Measurements from ENCODE around the gene ANO7. TPM values are rescaled to one million over a fixed set of nuclear protein-coding genes. Genes with fewer than 3 reads are reported as not detected.

Gene ANO7, protein sequence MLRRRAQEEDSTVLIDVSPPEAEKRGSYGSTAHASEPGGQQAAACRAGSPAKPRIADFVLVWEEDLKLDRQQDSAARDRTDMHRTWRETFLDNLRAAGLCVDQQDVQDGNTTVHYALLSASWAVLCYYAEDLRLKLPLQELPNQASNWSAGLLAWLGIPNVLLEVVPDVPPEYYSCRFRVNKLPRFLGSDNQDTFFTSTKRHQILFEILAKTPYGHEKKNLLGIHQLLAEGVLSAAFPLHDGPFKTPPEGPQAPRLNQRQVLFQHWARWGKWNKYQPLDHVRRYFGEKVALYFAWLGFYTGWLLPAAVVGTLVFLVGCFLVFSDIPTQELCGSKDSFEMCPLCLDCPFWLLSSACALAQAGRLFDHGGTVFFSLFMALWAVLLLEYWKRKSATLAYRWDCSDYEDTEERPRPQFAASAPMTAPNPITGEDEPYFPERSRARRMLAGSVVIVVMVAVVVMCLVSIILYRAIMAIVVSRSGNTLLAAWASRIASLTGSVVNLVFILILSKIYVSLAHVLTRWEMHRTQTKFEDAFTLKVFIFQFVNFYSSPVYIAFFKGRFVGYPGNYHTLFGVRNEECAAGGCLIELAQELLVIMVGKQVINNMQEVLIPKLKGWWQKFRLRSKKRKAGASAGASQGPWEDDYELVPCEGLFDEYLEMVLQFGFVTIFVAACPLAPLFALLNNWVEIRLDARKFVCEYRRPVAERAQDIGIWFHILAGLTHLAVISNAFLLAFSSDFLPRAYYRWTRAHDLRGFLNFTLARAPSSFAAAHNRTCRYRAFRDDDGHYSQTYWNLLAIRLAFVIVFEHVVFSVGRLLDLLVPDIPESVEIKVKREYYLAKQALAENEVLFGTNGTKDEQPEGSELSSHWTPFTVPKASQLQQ
- 0.12 and 0.49 TPM in 2 replicates for total RNA-seq

DNA sequence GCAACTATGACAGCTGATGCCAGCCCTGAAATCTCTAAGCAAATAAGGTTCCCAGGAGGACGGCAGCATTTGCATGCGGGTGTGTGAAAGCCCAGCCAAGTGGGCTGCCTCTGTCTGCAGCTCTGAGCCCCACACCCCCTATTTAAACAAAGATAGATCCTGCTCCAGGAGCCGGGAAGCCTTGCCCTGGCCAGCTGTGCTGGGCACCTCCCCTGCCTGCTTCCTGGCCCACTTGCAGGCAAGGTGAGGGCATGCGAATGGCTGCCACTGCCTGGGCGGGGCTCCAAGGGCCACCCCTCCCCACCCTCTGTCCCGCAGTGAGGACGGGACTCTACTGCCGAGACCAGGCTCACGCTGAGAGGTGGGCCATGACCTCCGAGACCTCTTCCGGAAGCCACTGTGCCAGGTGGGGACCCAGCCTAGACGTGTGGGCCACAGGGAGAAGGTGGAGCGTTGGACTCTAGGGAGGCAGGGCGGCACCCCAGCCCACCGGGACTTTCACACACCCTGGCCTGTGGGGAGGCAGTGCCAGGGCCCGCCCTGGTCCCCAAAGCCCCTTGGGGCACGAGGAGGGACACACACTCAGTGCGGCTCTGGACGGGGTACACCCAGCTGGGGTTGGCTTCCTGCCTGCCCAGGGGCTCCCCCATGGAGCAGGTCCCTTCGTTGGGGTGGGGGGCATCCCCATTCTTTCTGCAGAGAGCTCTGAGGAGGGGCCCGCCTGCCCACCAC, at the start of gene ANO7:
TSS of gene ANO7 (plus strand) at position 317 of the 732 bp plus-strand sequence. CDS start 1,387 bp downstream, outside the sequence.

DNA sequence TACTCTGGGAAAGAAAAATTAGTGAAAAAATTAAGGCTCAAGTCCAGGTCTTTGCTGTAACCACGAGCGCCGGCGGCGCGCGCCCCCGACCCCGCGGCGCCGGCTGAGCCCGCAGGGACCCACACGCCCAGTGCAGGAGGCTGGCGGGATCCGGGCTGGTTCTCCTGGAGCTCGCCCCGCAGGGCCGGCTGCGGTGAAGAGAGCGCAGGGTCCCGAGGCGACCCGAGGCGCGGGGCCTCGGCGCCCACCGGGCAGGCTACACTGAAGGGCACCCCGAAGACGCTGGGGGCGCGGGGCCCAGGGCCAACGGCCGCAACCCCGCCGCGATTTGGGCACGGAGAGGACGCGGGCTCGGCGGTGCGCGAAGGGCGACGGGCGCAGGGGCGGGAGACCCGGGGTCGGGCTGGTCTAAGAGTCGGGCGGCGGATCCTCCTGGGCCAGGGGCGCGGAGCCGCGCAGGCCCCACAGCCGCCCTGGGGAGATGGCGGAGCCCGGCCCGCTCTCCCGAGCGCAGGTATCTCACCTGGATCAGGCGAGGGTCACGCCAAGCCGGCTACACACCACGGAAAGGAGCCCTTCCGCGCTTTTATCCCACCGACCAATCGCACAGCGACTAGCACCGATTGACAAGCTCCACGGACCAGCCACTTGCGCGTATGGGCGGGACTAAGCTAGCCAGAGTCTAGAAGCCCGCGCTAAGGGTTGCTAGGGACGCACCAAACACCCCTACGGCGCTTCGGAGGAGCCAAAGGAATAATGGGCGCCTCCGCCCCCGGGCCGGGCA, 39.4 kb upstream of the ANO7 start, which contains the start of gene PASK:
TSS of gene PASK (minus strand) at position 582 of the 784 bp plus-strand sequence. CDS start 6,440 bp downstream, outside the sequence.

DNA sequence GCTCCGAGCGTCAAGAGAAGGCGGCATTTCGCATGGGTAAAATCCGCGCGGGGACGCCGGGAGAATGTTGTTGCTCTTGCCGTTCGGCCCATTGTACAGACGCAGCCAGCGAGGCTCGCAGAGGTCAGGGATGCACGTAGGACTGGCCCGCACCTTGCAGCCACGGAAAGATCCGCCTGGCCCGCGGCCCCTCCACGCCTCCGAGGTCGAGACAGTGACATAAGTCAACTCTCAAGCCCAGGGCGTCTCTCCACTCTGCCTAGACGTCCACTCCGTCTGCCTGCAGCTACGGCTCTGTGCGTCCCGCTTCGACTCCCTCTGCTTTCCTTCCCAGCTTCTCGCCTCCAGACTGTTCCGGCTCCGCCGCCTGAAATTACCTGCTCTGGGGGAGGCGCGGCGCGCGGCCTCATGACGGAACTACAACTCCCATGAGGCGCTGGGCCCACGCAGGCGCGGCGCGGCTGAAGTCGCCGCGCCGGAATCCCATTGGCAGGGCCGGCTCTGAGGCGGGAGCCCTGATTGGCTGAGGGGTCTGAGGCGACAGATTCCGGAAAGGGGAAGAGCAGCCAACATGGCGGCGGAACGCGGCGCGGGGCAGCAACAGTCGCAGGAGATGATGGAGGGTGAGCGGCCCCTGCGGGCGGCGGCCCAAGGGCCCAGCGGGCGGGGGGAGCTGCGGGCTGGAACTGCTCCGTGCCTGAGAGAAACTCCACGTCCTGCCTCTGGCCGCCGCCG, 38.4 kb upstream of the ANO7 start, which contains the start of gene PPP1R7:
TSS of gene PPP1R7 (plus strand) at position 543 of the 735 bp plus-strand sequence. CDS start at position 572, 29 bp downstream.

Other genes starting within 250 kb of the ANO7 start
- 104 and 209 TPM in 2 replicates for gene SNED1, start 190.1 kb upstream of the ANO7 start, total RNA-seq
- 29.0 and 37.2 TPM in 2 replicates for gene MTERF4, start 86.4 kb upstream of the ANO7 start, total RNA-seq
- gene PASK, start 39.2 kb upstream of the ANO7 start, total RNA-seq: 1.5 and 91.1 TPM in 2 replicates
- gene PPP1R7, start 38.2 kb upstream of the ANO7 start, total RNA-seq: 39.4 and 48.0 TPM in 2 replicates
- gene HDLBP, start 127.0 kb downstream of the ANO7 start, total RNA-seq: 1,152 and 1,275 TPM in 2 replicates
- 448 and 479 TPM in 2 replicates for gene SEPTIN2, start 127.2 kb downstream of the ANO7 start, total RNA-seq
- 70.1 and 123 TPM in 2 replicates for gene FARP2, start 167.6 kb downstream of the ANO7 start, total RNA-seq